GM23338 (cell line): ENCODE data around the gene VMO1. TPM values are rescaled to one million over a fixed set of nuclear protein-coding genes. Genes with fewer than 3 reads are reported as not detected.

Experiments
- ATAC-seq: fragments of 200-7000 bp; cut with Tn5 transposase; 3 replicates; pipeline ENCODE4 v1.9.1; 2020
- DNase-seq: peaks from one replicate; pipeline ENCODE4 v3.0.0-alpha.2; 2015; ENCODE audit warnings: low spot score
- H2AFZ ChIP-seq: fragments of 200-600 bp; sonication (generic); 2 replicates; pipeline ENCODE4 v1.8.0; 2016; ENCODE audit warnings: antibody characterized with exemption, mild to moderate bottlenecking, moderate library complexity
- H3F3A ChIP-seq: fragments of 200-600 bp; sonication (generic); replicated peaks from 2 replicates; pipeline ENCODE4 v1.8.0; 2017; ENCODE audit warnings: antibody characterized with exemption, mixed run types, low read depth
- H3K27ac ChIP-seq: fragments of 200-600 bp; sonication (generic); 2 replicates; pipeline ENCODE4 v1.6.1; 2016; ENCODE audit warnings: low read depth
- H3K27me3 ChIP-seq: fragments of 200-600 bp; sonication (generic); 2 replicates; pipeline ENCODE4 v1.8.0; 2016; ENCODE audit warnings: mild to moderate bottlenecking, mixed run types, moderate library complexity; ENCODE audit not compliant: insufficient read depth
- H3K36me3 ChIP-seq: fragments of 200-600 bp; sonication (generic); 2 replicates; pipeline ENCODE4 v1.8.0; 2016; ENCODE audit warnings: mild to moderate bottlenecking; ENCODE audit not compliant: insufficient read depth
- H3K4me1 ChIP-seq: fragments of 200-600 bp; sonication (generic); 2 replicates; pipeline ENCODE4 v1.8.0; 2016; ENCODE audit warnings: mild to moderate bottlenecking, moderate library complexity; ENCODE audit not compliant: insufficient read depth
- H3K4me2 ChIP-seq: fragments of 200-600 bp; sonication (generic); 2 replicates; pipeline ENCODE4 v1.7.1; 2017; ENCODE audit warnings: mixed run types
- H3K4me3 ChIP-seq: fragments of 200-600 bp; sonication (generic); 2 replicates; pipeline ENCODE4 v1.6.1; 2016; ENCODE audit warnings: mixed run types
- H3K79me2 ChIP-seq: fragments of 200-600 bp; sonication (generic); replicated peaks from 2 replicates; pipeline ENCODE4 v1.8.0; 2017; ENCODE audit warnings: mild to moderate bottlenecking; ENCODE audit not compliant: insufficient read depth
- H3K9me2 ChIP-seq: fragments of 200-600 bp; sonication (generic); 2 replicates; pipeline ENCODE4 v1.8.0; 2017; ENCODE audit not compliant: insufficient read depth
- H4K20me1 ChIP-seq: fragments of 200-600 bp; sonication (generic); replicated peaks from 2 replicates; pipeline ENCODE4 v1.8.0; 2017; ENCODE audit warnings: mild to moderate bottlenecking; ENCODE audit not compliant: insufficient read depth
- H3K27ac Mint-ChIP-seq: 2 replicates; pipeline ENCODE4 v1.8.0; 2020; ENCODE audit warnings: inconsistent platforms, mild to moderate bottlenecking, moderate library complexity, mixed read lengths
- H3K27me3 Mint-ChIP-seq: 3 replicates; pipeline ENCODE4 v1.8.0; 2022; ENCODE audit warnings: low read depth, mild to moderate bottlenecking, moderate library complexity, mixed read lengths, inconsistent platforms; ENCODE audit not compliant: insufficient read depth, poor library complexity
- H3K36me3 Mint-ChIP-seq: 3 replicates; pipeline ENCODE4 v1.8.0; 2021; ENCODE audit warnings: low read depth, mild to moderate bottlenecking, inconsistent platforms, moderate library complexity, mixed read lengths
- H3K4me1 Mint-ChIP-seq: 3 replicates; pipeline ENCODE4 v1.8.0; 2020; ENCODE audit warnings: mild to moderate bottlenecking, inconsistent platforms, mixed read lengths
- H3K4me3 Mint-ChIP-seq: 3 replicates; pipeline ENCODE4 v1.8.0; 2021; ENCODE audit warnings: moderate library complexity, mild to moderate bottlenecking, inconsistent platforms, mixed read lengths
- H3K9me3 Mint-ChIP-seq: 3 replicates; pipeline ENCODE4 v1.8.0; 2020; ENCODE audit warnings: moderate library complexity, mild to moderate bottlenecking, inconsistent platforms, mixed read lengths
- EZH2 ChIP-seq: fragments of 200-600 bp; sonication (generic); IDR thresholded peaks from one replicate; pipeline ENCODE4 v1.8.0; 2017; ENCODE audit warnings: antibody characterized with exemption, mild to moderate bottlenecking, low read depth; ENCODE audit not compliant: unreplicated experiment
- JUNB ChIP-seq: IDR thresholded peaks from one replicate; pipeline ENCODE4 v1.6.1; 2016; ENCODE audit warnings: antibody characterized with exemption; ENCODE audit not compliant: unreplicated experiment
- NANOG ChIP-seq: IDR thresholded peaks from 2 replicates; pipeline ENCODE4 v1.6.1; 2016; ENCODE audit warnings: antibody characterized with exemption, borderline replicate concordance
- POLR2AphosphoS5 ChIP-seq: IDR thresholded peaks from 2 replicates; pipeline ENCODE4 v1.6.1; 2016; ENCODE audit warnings: antibody characterized with exemption, low read depth
- ZNF114 ChIP-seq: fragments of 250-450 bp; sonication (Bioruptor Pico); IDR thresholded peaks from 2 replicates; pipeline ENCODE4 v1.5.0; 2020; ENCODE audit warnings: mild to moderate bottlenecking, moderate library complexity
- ZNF331 ChIP-seq: fragments of 250-450 bp; sonication (Bioruptor Pico); IDR thresholded peaks from 2 replicates; pipeline ENCODE4 v1.5.0; 2020; ENCODE audit warnings: low read depth, mild to moderate bottlenecking, moderate library complexity
- polyA plus RNA-seq: library from polyadenylated mRNA; unstranded; fragments of >200 nt; fragmentation: Nextera tagmentation; extraction: Ambion mirVana; gene quantifications from 2 replicates; pipeline ENCODE4 v1.2.1, GENCODE V29; 2016
- total RNA-seq: library from RNA; depleted of rRNA; stranded (reverse); fragments of >200 nt; shearing (Covaris generic); gene quantifications from 2 replicates; pipeline ENCODE4 v1.2.3, GENCODE V29; 2014
- TF ChIP-seq, protein P1 (sequence below), 2 experiments: fragments of 200-600 bp in 1 of 2; sonication (generic) in 1 of 2; conservative IDR thresholded peaks; 2 replicates each; pipeline versions ENCODE4 v1.5.1 to v1.6.1; 2016 to 2017; ENCODE audit warnings: antibody characterized with exemption in 2 of 2, low read depth in 2 of 2, mild to moderate bottlenecking in 2 of 2, moderate library complexity in 1 of 2
- TF ChIP-seq, protein P2 (sequence below): IDR thresholded peaks from one replicate; pipeline ENCODE4 v1.6.1; 2018; ENCODE audit warnings: antibody characterized with exemption; ENCODE audit not compliant: unreplicated experiment
- TF ChIP-seq, protein P3 (sequence below): fragments of 250-450 bp; sonication (Bioruptor Pico); IDR thresholded peaks from 2 replicates; pipeline ENCODE4 v1.5.0; 2020; ENCODE audit warnings: mild to moderate bottlenecking, moderate library complexity
- TF ChIP-seq, protein P4 (sequence below): IDR thresholded peaks from 2 replicates; pipeline ENCODE4 v1.6.1; 2016; ENCODE audit warnings: antibody characterized with exemption

Gene VMO1
- total and polyA plus RNA-seq, 2 experiments from 2014 or later = 0.38 to 0.47 TPM

DNA sequence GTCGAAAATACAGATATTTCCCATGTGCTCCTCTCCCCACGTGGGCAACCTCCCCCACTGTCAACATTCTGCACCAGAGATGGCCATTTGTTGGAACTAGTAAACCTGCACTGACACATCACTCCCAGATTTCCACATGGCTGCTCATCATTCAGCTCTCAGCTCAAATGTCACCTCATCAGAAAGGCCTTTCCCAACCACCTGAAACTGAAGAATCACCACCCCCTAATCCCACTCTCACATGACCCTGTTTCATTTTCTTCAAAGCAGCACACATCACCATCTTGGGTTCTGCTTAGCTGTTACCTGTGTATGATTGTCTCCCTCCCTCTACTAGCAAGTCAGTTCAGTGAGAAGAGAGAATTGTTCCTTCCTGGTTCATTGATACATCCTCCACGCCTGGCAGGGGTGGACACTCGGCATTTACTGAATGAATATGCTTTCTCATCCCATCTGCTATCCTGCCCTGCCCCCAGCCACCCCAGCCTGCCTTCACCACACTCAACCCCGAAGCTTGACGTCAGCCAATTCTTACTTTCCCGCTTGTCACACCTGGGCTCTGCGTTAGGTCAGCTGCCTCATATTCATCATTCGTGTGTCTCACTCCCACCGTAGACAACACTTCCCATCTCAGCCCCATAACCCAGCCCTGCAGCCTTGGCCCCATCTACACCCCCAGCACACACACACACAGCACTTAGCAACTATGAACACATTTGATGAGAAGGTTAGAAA is 14.5 kb upstream of the VMO1 start:
- Histone ChIP-seq H3K27me3 (no peaks in the 10 kb centered on the region), H4K20me1 (no peaks in the 10 kb centered on the region; the same call in 1 of the 2 replicates), H3K36me3 (peaks cover 13% of the 10 kb centered on the region; the same call in 1 of the 2 replicates), H3K79me2 (peaks cover 16% of the 10 kb centered on the region), H3F3A (no peaks in the 10 kb centered on the region; the same call in 1 of the 2 replicates), H3K27ac (0 out of 2 replicates have a peak overlapping the region, but pooled peaks have one; percentile 19), H3K4me1 (peaks cover 4% of the 10 kb centered on the region), H2AFZ (no peak overlapping the region), H3K4me2 (no peak overlapping the region), H3K9me2 (no peaks in the 10 kb centered on the region), H3K4me3 (no peak overlapping the region)
- no peak overlapping the region for H3K4me3 Mint-ChIP-seq
- ATAC-seq = no peak
- no peak for DNase-seq
- H3K4me1 Mint-ChIP-seq = peaks cover 7% of the 10 kb centered on the region; the same call in 2 of the 3 replicates
- no peak for TF ChIP-seq POLR2AphosphoS5
- TF ChIP-seq, protein P1, sequence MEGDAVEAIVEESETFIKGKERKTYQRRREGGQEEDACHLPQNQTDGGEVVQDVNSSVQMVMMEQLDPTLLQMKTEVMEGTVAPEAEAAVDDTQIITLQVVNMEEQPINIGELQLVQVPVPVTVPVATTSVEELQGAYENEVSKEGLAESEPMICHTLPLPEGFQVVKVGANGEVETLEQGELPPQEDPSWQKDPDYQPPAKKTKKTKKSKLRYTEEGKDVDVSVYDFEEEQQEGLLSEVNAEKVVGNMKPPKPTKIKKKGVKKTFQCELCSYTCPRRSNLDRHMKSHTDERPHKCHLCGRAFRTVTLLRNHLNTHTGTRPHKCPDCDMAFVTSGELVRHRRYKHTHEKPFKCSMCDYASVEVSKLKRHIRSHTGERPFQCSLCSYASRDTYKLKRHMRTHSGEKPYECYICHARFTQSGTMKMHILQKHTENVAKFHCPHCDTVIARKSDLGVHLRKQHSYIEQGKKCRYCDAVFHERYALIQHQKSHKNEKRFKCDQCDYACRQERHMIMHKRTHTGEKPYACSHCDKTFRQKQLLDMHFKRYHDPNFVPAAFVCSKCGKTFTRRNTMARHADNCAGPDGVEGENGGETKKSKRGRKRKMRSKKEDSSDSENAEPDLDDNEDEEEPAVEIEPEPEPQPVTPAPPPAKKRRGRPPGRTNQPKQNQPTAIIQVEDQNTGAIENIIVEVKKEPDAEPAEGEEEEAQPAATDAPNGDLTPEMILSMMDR (conservative IDR thresholded peaks at IDR 0.05; ENCODE audit: low read depth in 2 of 2) = no peak
- no peak for TF ChIP-seq JUNB
- TF ChIP-seq NANOG = no peak
- no peak for TF ChIP-seq EZH2
- no peak for TF ChIP-seq ZNF331 (CRISPR knock-in tag)
- TF ChIP-seq, protein P2, sequence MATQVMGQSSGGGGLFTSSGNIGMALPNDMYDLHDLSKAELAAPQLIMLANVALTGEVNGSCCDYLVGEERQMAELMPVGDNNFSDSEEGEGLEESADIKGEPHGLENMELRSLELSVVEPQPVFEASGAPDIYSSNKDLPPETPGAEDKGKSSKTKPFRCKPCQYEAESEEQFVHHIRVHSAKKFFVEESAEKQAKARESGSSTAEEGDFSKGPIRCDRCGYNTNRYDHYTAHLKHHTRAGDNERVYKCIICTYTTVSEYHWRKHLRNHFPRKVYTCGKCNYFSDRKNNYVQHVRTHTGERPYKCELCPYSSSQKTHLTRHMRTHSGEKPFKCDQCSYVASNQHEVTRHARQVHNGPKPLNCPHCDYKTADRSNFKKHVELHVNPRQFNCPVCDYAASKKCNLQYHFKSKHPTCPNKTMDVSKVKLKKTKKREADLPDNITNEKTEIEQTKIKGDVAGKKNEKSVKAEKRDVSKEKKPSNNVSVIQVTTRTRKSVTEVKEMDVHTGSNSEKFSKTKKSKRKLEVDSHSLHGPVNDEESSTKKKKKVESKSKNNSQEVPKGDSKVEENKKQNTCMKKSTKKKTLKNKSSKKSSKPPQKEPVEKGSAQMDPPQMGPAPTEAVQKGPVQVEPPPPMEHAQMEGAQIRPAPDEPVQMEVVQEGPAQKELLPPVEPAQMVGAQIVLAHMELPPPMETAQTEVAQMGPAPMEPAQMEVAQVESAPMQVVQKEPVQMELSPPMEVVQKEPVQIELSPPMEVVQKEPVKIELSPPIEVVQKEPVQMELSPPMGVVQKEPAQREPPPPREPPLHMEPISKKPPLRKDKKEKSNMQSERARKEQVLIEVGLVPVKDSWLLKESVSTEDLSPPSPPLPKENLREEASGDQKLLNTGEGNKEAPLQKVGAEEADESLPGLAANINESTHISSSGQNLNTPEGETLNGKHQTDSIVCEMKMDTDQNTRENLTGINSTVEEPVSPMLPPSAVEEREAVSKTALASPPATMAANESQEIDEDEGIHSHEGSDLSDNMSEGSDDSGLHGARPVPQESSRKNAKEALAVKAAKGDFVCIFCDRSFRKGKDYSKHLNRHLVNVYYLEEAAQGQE = no peak
- TF ChIP-seq, protein P3, sequence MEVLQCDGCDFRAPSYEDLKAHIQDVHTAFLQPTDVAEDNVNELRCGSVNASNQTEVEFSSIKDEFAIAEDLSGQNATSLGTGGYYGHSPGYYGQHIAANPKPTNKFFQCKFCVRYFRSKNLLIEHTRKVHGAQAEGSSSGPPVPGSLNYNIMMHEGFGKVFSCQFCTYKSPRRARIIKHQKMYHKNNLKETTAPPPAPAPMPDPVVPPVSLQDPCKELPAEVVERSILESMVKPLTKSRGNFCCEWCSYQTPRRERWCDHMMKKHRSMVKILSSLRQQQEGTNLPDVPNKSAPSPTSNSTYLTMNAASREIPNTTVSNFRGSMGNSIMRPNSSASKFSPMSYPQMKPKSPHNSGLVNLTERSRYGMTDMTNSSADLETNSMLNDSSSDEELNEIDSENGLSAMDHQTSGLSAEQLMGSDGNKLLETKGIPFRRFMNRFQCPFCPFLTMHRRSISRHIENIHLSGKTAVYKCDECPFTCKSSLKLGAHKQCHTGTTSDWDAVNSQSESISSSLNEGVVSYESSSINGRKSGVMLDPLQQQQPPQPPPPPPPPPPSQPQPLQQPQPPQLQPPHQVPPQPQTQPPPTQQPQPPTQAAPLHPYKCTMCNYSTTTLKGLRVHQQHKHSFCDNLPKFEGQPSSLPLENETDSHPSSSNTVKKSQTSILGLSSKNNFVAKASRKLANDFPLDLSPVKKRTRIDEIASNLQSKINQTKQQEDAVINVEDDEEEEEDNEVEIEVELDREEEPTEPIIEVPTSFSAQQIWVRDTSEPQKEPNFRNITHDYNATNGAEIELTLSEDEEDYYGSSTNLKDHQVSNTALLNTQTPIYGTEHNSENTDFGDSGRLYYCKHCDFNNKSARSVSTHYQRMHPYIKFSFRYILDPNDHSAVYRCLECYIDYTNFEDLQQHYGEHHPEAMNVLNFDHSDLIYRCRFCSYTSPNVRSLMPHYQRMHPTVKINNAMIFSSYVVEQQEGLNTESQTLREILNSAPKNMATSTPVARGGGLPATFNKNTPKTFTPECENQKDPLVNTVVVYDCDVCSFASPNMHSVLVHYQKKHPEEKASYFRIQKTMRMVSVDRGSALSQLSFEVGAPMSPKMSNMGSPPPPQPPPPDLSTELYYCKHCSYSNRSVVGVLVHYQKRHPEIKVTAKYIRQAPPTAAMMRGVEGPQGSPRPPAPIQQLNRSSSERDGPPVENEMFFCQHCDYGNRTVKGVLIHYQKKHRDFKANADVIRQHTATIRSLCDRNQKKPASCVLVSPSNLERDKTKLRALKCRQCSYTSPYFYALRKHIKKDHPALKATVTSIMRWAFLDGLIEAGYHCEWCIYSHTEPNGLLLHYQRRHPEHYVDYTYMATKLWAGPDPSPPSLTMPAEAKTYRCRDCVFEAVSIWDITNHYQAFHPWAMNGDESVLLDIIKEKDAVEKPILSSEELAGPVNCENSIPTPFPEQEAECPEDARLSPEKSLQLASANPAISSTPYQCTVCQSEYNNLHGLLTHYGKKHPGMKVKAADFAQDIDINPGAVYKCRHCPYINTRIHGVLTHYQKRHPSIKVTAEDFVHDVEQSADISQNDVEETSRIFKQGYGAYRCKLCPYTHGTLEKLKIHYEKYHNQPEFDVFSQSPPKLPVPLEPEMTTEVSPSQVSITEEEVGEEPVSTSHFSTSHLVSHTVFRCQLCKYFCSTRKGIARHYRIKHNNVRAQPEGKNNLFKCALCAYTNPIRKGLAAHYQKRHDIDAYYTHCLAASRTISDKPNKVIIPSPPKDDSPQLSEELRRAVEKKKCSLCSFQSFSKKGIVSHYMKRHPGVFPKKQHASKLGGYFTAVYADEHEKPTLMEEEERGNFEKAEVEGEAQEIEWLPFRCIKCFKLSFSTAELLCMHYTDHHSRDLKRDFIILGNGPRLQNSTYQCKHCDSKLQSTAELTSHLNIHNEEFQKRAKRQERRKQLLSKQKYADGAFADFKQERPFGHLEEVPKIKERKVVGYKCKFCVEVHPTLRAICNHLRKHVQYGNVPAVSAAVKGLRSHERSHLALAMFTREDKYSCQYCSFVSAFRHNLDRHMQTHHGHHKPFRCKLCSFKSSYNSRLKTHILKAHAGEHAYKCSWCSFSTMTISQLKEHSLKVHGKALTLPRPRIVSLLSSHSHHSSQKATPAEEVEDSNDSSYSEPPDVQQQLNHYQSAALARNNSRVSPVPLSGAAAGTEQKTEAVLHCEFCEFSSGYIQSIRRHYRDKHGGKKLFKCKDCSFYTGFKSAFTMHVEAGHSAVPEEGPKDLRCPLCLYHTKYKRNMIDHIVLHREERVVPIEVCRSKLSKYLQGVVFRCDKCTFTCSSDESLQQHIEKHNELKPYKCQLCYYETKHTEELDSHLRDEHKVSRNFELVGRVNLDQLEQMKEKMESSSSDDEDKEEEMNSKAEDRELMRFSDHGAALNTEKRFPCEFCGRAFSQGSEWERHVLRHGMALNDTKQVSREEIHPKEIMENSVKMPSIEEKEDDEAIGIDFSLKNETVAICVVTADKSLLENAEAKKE (CRISPR knock-in tag) = no peak
- TF ChIP-seq, protein P4, sequence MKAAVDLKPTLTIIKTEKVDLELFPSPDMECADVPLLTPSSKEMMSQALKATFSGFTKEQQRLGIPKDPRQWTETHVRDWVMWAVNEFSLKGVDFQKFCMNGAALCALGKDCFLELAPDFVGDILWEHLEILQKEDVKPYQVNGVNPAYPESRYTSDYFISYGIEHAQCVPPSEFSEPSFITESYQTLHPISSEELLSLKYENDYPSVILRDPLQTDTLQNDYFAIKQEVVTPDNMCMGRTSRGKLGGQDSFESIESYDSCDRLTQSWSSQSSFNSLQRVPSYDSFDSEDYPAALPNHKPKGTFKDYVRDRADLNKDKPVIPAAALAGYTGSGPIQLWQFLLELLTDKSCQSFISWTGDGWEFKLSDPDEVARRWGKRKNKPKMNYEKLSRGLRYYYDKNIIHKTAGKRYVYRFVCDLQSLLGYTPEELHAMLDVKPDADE = no peak
- TF ChIP-seq ZNF114 (CRISPR knock-in tag) = no peak
- H3K27me3 Mint-ChIP-seq = peaks cover 14% of the 10 kb centered on the region
- H3K27ac Mint-ChIP-seq = peak overlapping the region; percentile 26; the same call in 1 of the 2 replicates
- peaks cover 2% of the 10 kb centered on the region; the same call in 1 of the 3 replicates for H3K9me3 Mint-ChIP-seq
- peaks cover 24% of the 10 kb centered on the region for H3K36me3 Mint-ChIP-seq
